Glomerular visceral epithelial cell (primary cell): ENCODE data around the gene HSD3B7.

Source experiments
- DNase-seq: peaks from one replicate; pipeline ENCODE4 v3.0.0-alpha.2; 2016; ENCODE audit errors: extremely low spot score

Gene HSD3B7

DNA sequence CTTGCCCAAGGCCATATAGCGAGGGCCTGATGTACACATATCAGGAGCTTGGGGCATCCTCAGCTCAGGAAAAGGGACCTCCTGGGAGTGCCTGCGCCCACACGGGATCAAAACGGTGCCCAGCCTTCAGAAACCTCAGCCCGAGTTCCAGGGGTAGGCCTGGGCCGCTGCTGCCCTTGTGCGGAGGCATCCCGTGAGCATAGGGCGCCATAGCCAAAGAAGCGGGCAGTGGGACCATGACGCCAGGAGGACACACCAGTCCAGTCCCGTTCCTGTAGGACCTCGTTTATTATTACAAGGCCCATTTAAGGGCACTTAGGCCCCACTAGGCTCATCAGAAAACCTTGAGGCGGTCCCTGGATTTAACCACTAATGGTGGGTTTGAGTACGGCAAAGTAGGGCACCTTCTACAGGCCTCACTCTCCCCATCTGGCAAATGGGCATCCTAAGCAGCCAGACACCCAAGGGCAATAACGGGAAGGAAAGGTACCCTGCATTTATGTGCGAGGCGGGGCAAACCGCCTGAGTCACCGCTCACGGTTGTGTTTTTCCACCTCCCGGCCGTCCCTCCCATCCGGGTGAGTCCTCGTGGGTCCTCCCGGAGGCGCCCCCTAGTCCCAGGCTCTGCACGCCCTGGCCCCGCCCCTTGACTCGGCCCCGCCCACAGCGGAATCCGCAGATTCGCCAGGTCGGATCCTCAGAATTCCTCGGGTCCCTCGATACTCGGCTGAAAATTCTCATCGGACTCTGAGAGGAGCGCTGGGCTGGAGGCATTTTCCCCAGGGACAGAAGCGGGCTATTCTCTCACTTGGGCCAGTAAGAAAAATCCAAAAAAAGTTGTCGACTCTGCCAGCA is 28.2 kb upstream of the HSD3B7 start:
- peak; percentile 86 for DNase-seq

- DNase-seq, result peak; percentile 92
Measured at GRCh38 chr16:30957456-30958174, 27.4 kb upstream of the HSD3B7 start, which contains the start of gene SETD1A. Gene SETD1A (plus strand): TSS chr16:30957754. CDS start chr16:30958732, 978 bp downstream.

GRCh38 chr16:30958175-30959079 is 26.6 kb upstream of the HSD3B7 start:
- peak; percentile 56 for DNase-seq

DNA sequence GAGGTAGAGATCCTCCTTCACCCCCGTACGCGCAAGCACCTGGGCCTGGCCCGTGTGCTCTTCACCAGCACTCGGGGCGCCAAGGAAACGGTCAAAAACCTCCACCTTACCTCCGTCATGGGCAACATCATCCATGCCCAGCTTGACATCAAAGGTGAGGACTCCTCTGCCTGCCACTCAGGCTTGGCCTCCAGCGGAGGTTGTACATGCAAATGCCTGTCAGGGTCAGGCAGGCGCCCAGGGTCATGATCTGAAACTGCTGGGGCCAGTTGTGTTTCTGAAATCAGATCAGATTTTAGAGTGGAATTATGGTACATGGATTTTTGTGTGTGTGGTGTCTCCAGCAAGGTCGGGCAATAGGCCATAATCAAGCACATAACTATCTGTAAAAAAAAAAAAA is 23.6 kb upstream of the HSD3B7 start:
- DNase-seq, result no peak

- DNase-seq, result no peak
Measured at GRCh38 chr16:30963925-30964511, 21.0 kb upstream of the HSD3B7 start.

GRCh38 chr16:30964574-30965226 is 20.3 kb upstream of the HSD3B7 start:
- DNase-seq, result no peak

GRCh38 chr16:30965436-30965835 is 19.6 kb upstream of the HSD3B7 start:
- no peak for DNase-seq

- no peak for DNase-seq
Measured at GRCh38 chr16:30966033-30966619, 18.9 kb upstream of the HSD3B7 start.

GRCh38 chr16:30967795-30968194 is 17.2 kb upstream of the HSD3B7 start:
- no peak for DNase-seq

DNA sequence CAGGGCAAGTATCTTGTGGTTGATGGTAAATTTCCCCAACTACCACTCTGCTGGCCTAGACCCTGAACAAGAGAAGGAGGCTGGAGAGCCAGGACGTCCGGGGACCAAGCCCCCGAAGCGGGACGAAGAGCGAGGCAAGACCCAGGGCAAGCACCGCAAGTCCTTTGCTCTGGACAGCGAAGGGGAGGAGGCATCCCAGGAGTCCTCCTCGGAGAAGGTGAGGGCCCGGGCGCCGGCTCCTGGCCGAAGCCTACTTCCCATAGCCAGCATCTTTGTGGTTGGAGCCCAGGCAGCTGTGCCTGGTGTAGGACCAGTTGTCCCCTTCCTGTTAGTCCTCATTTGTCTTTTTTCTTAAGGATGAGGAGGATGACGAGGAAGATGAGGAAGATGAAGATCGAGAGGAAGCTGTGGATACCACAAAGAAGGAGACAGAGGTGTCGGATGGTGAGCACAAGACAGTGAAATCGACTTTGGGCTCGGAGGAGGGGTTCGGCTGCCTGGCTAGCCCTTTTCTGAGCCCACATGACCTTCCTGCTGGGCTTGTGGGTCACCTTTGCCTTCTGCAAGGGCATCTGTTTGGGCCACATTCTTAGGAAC is 15.7 kb upstream of the HSD3B7 start:
- no peak for DNase-seq

- DNase-seq, result no peak
Measured at GRCh38 chr16:30971298-30971697, 13.7 kb upstream of the HSD3B7 start.

- DNase-seq, result no peak
Measured at GRCh38 chr16:30972872-30973271, 12.1 kb upstream of the HSD3B7 start.

DNA sequence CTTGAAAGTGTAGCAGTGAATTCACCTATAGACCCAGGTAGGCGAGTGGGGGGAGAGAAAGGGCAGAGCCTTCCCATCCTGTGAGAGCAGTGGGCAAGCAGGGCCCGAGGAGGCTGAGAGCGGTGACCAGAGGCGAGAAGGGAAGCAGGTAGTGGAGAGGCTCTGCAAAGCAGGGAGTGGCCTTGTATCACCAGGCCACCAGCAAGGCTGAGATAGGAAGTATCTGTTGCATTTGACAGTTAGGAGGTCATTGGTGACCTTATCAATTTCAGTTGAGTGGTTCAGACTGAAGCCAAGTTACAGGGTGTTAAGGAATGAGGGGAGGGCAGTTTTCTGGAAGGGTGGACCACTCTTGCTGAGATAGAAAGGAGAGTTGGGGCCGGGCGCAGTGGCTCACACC is 10.7 kb upstream of the HSD3B7 start:
- no peak for DNase-seq

GRCh38 chr16:30976486-30976885 is 8.5 kb upstream of the HSD3B7 start:
- DNase-seq, result no peak

DNA sequence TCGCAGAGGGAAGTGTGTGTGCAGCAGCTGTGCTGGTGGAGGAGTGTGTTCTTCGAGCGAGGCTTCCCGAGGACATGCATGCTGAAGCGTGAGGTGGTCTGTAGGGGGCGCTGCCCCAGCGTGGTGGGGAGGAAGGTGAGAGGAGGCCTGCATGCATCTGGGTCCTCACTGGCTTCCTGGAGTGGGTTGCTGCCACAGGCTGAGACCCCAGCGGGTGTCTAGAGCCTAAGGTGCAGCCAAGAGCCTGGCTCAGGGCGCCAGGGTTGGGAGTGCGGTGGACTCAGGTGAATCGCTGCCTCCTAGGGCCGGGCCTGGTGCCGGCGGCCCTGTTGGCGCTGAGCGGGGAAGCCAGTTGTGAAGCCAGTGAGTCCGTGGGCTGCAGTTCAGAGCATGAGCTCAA is 7.5 kb upstream of the HSD3B7 start:
- no peak for DNase-seq

DNA sequence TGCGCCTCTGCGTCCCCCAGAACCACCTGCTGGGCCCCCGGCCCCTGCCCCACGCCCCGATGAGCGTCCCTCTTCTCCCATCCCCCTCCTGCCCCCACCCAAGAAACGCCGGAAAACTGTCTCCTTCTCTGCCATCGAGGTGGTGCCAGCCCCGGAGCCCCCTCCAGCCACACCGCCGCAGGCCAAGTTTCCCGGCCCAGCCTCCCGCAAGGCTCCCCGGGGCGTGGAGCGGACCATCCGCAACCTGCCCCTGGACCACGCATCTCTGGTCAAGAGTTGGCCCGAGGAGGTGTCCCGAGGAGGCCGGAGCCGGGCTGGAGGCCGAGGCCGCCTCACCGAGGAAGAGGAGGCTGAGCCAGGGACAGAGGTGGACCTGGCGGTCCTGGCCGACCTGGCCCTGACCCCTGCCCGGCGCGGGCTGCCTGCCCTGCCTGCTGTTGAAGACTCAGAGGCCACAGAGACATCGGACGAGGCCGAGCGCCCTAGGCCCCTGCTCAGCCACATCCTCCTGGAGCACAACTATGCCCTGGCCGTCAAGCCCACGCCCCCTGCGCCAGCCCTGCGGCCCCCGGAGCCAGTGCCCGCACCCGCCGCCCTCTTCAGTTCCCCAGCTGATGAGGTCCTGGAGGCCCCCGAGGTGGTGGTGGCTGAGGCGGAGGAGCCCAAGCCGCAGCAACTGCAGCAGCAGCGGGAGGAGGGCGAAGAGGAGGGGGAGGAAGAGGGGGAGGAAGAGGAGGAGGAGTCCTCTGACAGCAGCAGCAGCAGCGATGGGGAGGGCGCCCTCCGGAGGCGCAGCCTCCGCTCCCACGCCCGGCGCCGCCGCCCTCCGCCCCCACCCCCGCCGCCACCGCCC is 5.6 kb upstream of the HSD3B7 start:
- DNase-seq, result no peak

- DNase-seq, result no peak
Measured at GRCh38 chr16:30980023-30980371, 5.0 kb upstream of the HSD3B7 start.

DNA sequence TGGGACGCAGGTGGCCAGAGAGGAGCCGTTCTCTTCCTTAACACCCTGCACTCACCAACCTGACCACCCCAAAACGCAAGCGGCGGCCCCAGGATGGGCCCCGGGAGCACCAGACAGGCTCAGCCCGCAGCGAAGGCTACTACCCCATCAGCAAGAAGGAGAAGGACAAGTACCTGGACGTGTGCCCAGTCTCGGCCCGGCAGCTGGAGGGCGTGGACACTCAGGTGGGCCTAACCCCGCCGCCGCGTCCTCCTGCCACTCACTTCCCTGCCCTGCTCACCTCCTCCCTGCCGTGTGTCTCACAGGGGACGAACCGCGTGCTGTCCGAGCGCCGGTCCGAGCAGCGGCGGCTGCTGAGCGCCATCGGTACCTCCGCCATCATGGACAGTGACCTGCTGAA is 4.6 kb upstream of the HSD3B7 start:
- no peak for DNase-seq

DNA sequence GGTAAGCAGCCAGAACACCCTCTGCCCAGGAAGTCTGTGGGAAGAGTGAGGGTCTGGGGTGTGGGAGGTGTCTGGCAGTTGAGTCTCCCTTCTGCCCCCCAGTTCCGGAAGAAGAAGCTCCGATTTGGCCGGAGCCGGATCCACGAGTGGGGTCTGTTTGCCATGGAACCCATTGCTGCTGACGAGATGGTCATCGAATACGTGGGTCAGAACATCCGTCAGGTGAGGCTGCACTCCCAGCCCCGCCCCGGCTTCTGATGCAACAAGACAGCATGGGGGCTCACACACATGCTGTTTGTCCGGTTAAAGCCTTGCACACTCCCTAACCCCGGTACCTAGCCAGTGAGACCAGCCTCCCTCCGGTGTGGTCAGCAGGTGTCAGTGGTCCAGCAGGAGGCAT is 4.0 kb upstream of the HSD3B7 start:
- no peak for DNase-seq
